Smooth muscle cell (in vitro differentiated cells): ENCODE results near the gene SETD3. TPM values are rescaled to one million over a fixed set of nuclear protein-coding genes. Genes with fewer than 3 reads are reported as not detected.

Source experiments
- DNase-seq: peaks from one replicate; lab custom pipeline; 2025; ENCODE audit not compliant: unreplicated experiment; lab: John Stamatoyannopoulos, UW
- H2AFZ ChIP-seq: fragments of 200-600 bp; sonication (generic); 2 replicates; pipeline ENCODE4 v1.6.0; 2016; ENCODE audit warnings: antibody characterized with exemption, low read depth, mild to moderate bottlenecking
- H3F3A ChIP-seq: fragments of 200-600 bp; sonication (generic); 2 replicates; pipeline ENCODE4 v1.6.0; 2017; ENCODE audit warnings: antibody characterized with exemption, low read depth
- H3K27ac ChIP-seq: fragments of 200-600 bp; sonication (generic); 2 replicates; pipeline ENCODE4 v1.5.1; 2016; ENCODE audit warnings: low read depth, mild to moderate bottlenecking
- H3K27me3 ChIP-seq: fragments of 200-600 bp; sonication (generic); 2 replicates; pipeline ENCODE4 v1.6.1; 2016; ENCODE audit warnings: low read depth, mild to moderate bottlenecking
- H3K36me3 ChIP-seq: fragments of 200-600 bp; sonication (generic); 2 replicates; pipeline ENCODE4 v1.5.1; 2016; ENCODE audit warnings: low read depth
- H3K4me1 ChIP-seq: fragments of 200-600 bp; sonication (generic); 2 replicates; pipeline ENCODE4 v1.5.1; 2016; ENCODE audit warnings: low read depth
- H3K4me2 ChIP-seq: fragments of 200-600 bp; sonication (generic); 2 replicates; pipeline ENCODE4 v1.6.0; 2016; ENCODE audit warnings: mild to moderate bottlenecking
- H3K4me3 ChIP-seq: fragments of 200-600 bp; sonication (generic); 2 replicates; pipeline ENCODE4 v1.5.1; 2016; ENCODE audit warnings: mild to moderate bottlenecking
- H3K79me2 ChIP-seq: fragments of 200-600 bp; sonication (generic); 2 replicates; pipeline ENCODE4 v1.6.0; 2016; ENCODE audit warnings: low read depth, mild to moderate bottlenecking
- H3K9ac ChIP-seq: fragments of 200-600 bp; sonication (generic); 2 replicates; pipeline ENCODE4 v1.6.0; 2016; ENCODE audit warnings: low read depth
- H3K9me3 ChIP-seq: fragments of 200-600 bp; sonication (generic); replicated peaks from 2 replicates; pipeline ENCODE4 v1.5.1; 2016; ENCODE audit warnings: low read depth
- H4K20me1 ChIP-seq: fragments of 200-600 bp; sonication (generic); 2 replicates; pipeline ENCODE4 v1.6.0; 2016; ENCODE audit warnings: low read depth
- CTCF ChIP-seq: fragments of 200-600 bp; sonication (generic); IDR thresholded peaks from 2 replicates; pipeline ENCODE4 v1.5.1; 2017; ENCODE audit warnings: borderline replicate concordance, mild to moderate bottlenecking, antibody characterized with exemption; ENCODE audit not compliant: insufficient read depth, poor library complexity, severe bottlenecking
- whole genome bisulfite sequencing: methylation state at CpG from one replicate; pipeline ENCODE4 v1.1.7; 2016; ENCODE audit warnings: low lambda C conversion rate; 5-methylcytosine and 5-hydroxymethylcytosine counted together
- polyA plus RNA-seq: library from polyadenylated mRNA; unstranded; fragments of >200 nt; fragmentation: Nextera tagmentation; extraction: Ambion mirVana; gene quantifications from 2 replicates; pipeline ENCODE4 v1.2.1, GENCODE V29; 2016
- total RNA-seq: library from RNA; depleted of rRNA; stranded (reverse); fragments of >200 nt; gene quantifications from 2 replicates; pipeline ENCODE4 v1.2.3, GENCODE V29; 2014

The SETD3 gene
- total and polyA plus RNA-seq, 2 experiments from 2014 or later, result 49.2 to 74.9 TPM

GRCh38 chr14:99514552-99515300 lies 34.1 kb upstream of the SETD3 start:
- no peak for TF ChIP-seq CTCF
- no peak for DNase-seq
- Histone ChIP-seq H3K4me2 (no peak overlapping the region), H3K79me2 (no peaks in the 10 kb centered on the region), H3K4me3 (no peak overlapping the region), H3K9me3 (no peaks in the 10 kb centered on the region), H3K36me3 (no peaks in the 10 kb centered on the region), H3K27ac (no peak overlapping the region), H3K27me3 (no peaks in the 10 kb centered on the region), H3K9ac (no peak overlapping the region), H4K20me1 (peaks cover 29% of the 10 kb centered on the region), H3K4me1 (no peaks in the 10 kb centered on the region), H2AFZ (no peak overlapping the region), H3F3A (peaks cover 8% of the 10 kb centered on the region)
- 95% methylated on average over 20 of the region's 20 CpGs for WGBS

- Histone ChIP-seq H3K36me3 (no peaks in the 10 kb centered on the region), H3F3A (peaks cover 8% of the 10 kb centered on the region), H3K9ac (no peak overlapping the region), H3K4me2 (no peak overlapping the region), H3K79me2 (no peaks in the 10 kb centered on the region), H3K9me3 (no peaks in the 10 kb centered on the region), H4K20me1 (peaks cover 35% of the 10 kb centered on the region), H3K4me1 (no peaks in the 10 kb centered on the region), H3K4me3 (no peak overlapping the region), H3K27ac (no peak overlapping the region), H2AFZ (no peak overlapping the region), H3K27me3 (no peaks in the 10 kb centered on the region)
- no peak for TF ChIP-seq CTCF
- WGBS, result 88% methylated on average over 13 of the region's 13 CpGs
- no peak for DNase-seq
Measured at GRCh38 chr14:99513946-99514551, 33.4 kb upstream of the SETD3 start.

- Histone ChIP-seq H3K79me2 (no peaks in the 10 kb centered on the region), H3K9me3 (no peaks in the 10 kb centered on the region), H3K4me3 (no peak overlapping the region), H3K27me3 (no peaks in the 10 kb centered on the region), H2AFZ (no peak overlapping the region), H3K4me2 (no peak overlapping the region), H3K36me3 (no peaks in the 10 kb centered on the region), H3K27ac (no peak overlapping the region), H3K9ac (no peak overlapping the region), H4K20me1 (peaks cover 39% of the 10 kb centered on the region), H3F3A (peaks cover 8% of the 10 kb centered on the region), H3K4me1 (no peaks in the 10 kb centered on the region)
- no peak for TF ChIP-seq CTCF
- DNase-seq, result no peak
- 93% methylated on average over 15 of the region's 15 CpGs for WGBS
Measured at GRCh38 chr14:99513183-99513694, 32.6 kb upstream of the SETD3 start.
